Activated CD4-positive, alpha-beta memory T cell treated with anti-CD3 and anti-CD28 coated beads, Interleukin-2, amount 10 ng/mL, durations not matched to agents 7 days and 5 days (primary cell): ENCODE data around the gene PYGO1. TPM values are rescaled to one million over a fixed set of nuclear protein-coding genes. Genes with fewer than 3 reads are reported as not detected.
"Not testable (repeated sequence)": the region's sequence is repeated elsewhere in the genome, so short reads cannot be mapped to it uniquely, and the experiment has no call there.

Experiments used
- CTCF ChIA-PET: fragments of 350-600 bp; sonication (Branson Sonifier 250); formaldehyde crosslinking; loops from one replicate; lab custom pipeline; 2021; ENCODE audit warnings: antibody characterized with exemption, inconsistent platforms; lab: Charles Lee
- POLR2A ChIA-PET: fragments of 350-600 bp; sonication (Branson Sonifier 250); formaldehyde crosslinking; loops from one replicate; lab custom pipeline; 2021; ENCODE audit warnings: antibody characterized with exemption; lab: Charles Lee
- DNase-seq: peaks from one replicate; pipeline ENCODE4 v3.0.0-alpha.2; 2020
- H3K27ac Mint-ChIP-seq: one replicate; pipeline ENCODE4 v1.8.0; 2021; ENCODE audit warnings: mild to moderate bottlenecking, mixed read lengths
- H3K27me3 Mint-ChIP-seq: one replicate; pipeline ENCODE4 v1.8.0; 2021; ENCODE audit warnings: mixed read lengths
- H3K36me3 Mint-ChIP-seq: one replicate; pipeline ENCODE4 v1.8.0; 2021; ENCODE audit warnings: low read depth, mixed read lengths
- H3K4me1 Mint-ChIP-seq: one replicate; pipeline ENCODE4 v1.8.0; 2021; ENCODE audit warnings: mixed read lengths
- H3K4me3 Mint-ChIP-seq: one replicate; pipeline ENCODE4 v1.8.0; 2021; ENCODE audit warnings: mild to moderate bottlenecking, mixed read lengths
- H3K9me3 Mint-ChIP-seq: one replicate; pipeline ENCODE4 v1.8.0; 2021; ENCODE audit warnings: mixed read lengths
- total RNA-seq, 2 experiments: library from RNA; stranded (reverse); gene quantifications; one replicate each; pipeline ENCODE4 v1.2.3, GENCODE V29; 2021

PYGO1 gene
- total RNA-seq, 2 experiments from 2014 or later = not detected

- ChIA-PET CTCF (no interaction called here), POLR2A (no interaction called here)
- no peak overlapping the region for H3K4me3 Mint-ChIP-seq
- H3K27ac Mint-ChIP-seq = no peak overlapping the region
- peaks cover 12% of the 10 kb centered on the region for H3K27me3 Mint-ChIP-seq
- DNase-seq = no peak
- no peaks in the 10 kb centered on the region for H3K4me1 Mint-ChIP-seq
- no peaks in the 10 kb centered on the region for H3K9me3 Mint-ChIP-seq
- no peaks in the 10 kb centered on the region for H3K36me3 Mint-ChIP-seq
Observed at GRCh38 chr15:55599439-55599838, 11.3 kb upstream of the PYGO1 start.

DNA sequence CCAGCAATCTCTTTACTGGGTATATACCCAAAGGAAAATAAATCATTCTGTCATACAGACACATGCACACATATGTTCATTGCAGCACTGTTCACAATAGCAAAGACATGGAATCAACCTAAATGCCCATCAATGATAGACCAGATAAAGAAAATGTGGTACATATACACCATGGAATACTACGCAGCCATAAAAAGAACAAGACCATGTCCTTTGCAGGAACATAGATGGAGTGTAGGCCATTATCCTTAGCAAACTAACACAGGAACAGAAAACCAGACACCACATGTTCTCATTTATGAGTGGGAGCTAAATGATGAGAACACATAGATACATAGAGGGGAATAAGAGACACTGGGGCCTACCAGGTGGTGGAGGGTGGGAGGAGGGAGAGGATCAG is 4.9 kb upstream of the PYGO1 start:
- CTCF ChIA-PET, H3K4me3 Mint-ChIP-seq, H3K27ac Mint-ChIP-seq, DNase-seq, H3K9me3 Mint-ChIP-seq, H3K36me3 Mint-ChIP-seq, H3K4me1 Mint-ChIP-seq, POLR2A ChIA-PET: not testable (repeated sequence)
- peaks cover 39% of the 10 kb centered on the region for H3K27me3 Mint-ChIP-seq

- DNase-seq = no peak
- ChIA-PET POLR2A (no interaction called here), CTCF (no interaction called here)
- H3K36me3 Mint-ChIP-seq = peaks cover 3% of the 10 kb centered on the region
- no peak overlapping the region for H3K4me3 Mint-ChIP-seq
- peaks cover 2% of the 10 kb centered on the region for H3K4me1 Mint-ChIP-seq
- H3K9me3 Mint-ChIP-seq = peaks cover 2% of the 10 kb centered on the region
- H3K27me3 Mint-ChIP-seq = peaks cover 29% of the 10 kb centered on the region
- no peak overlapping the region for H3K27ac Mint-ChIP-seq
Observed at GRCh38 chr15:55590788-55591187, 2.6 kb upstream of the PYGO1 start.

- CTCF ChIA-PET = interaction anchor here (0.6 to 0.9 kb wide), 2 partner anchors 63 to 472 kb away, joined by 3 to 6 read pairs; no protein-coding TSS in a partner anchor
- DNase-seq = no peak
- H3K4me1 Mint-ChIP-seq = peaks cover 2% of the 10 kb centered on the region
- peaks cover 2% of the 10 kb centered on the region for H3K9me3 Mint-ChIP-seq
- H3K27me3 Mint-ChIP-seq = peaks cover 36% of the 10 kb centered on the region
- peaks cover 3% of the 10 kb centered on the region for H3K36me3 Mint-ChIP-seq
- H3K4me3 Mint-ChIP-seq = peak overlapping the region; percentile 16
- H3K27ac Mint-ChIP-seq = no peak overlapping the region
- POLR2A ChIA-PET = no interaction called here
Observed at GRCh38 chr15:55589287-55589686, 1.1 kb upstream of the PYGO1 start.

DNA sequence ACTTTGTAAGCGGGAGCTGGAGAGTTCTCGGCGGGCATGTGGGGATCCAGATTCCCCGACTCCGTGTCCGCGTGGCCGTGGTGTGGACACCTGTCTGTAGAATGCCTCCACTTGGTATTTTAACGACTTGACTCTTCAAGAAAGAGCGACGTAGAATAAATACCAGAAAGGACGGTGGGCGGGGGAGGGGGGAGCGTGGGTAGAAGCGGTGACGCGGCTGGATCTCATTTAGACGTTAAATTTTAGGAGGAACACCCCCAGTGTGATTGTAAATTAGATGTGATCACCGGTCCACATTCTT is 620 bp upstream of the PYGO1 start:
- Mint-ChIP-seq H3K27me3 (peaks cover 41% of the 10 kb centered on the region), H3K36me3 (peaks cover 3% of the 10 kb centered on the region), H3K27ac (no peak overlapping the region), H3K9me3 (peaks cover 2% of the 10 kb centered on the region), H3K4me3 (no peak overlapping the region), H3K4me1 (peaks cover 2% of the 10 kb centered on the region)
- ChIA-PET CTCF (interaction anchor here (0.6 to 0.9 kb wide), 3 partner anchors 62 to 473 kb away, joined by 3 to 6 read pairs (median 3); no protein-coding TSS in a partner anchor), POLR2A (no interaction called here)
- no peak for DNase-seq

GRCh38 chr15:55587321-55588069 is 650 bp downstream of the PYGO1 start:
- POLR2A ChIA-PET = no interaction called here
- Mint-ChIP-seq H3K27me3 (peaks cover 43% of the 10 kb centered on the region), H3K4me3 (peak overlapping the region; percentile 28), H3K27ac (no peak overlapping the region), H3K9me3 (peaks cover 2% of the 10 kb centered on the region), H3K4me1 (peaks cover 2% of the 10 kb centered on the region), H3K36me3 (peaks cover 3% of the 10 kb centered on the region)
- CTCF ChIA-PET = no interaction called here
- no peak for DNase-seq

DNA sequence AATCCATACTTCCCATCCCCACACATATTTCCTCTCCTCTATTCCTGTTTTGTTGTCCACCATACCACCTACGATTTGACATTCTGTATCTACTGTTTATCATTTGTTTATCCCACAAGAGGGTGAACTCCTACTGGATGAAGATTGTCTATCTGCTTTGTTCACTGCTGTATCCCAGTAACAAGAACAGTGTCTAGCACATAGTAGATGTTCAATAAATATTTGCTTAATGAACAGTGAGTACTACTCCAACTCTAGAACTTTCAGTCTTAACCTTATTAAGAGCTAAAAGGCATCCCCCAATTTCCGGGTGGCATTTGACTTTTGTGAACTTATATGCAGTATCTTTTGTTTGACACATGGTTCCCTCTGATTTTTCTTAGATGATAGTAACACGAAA is 1.3 kb downstream of the PYGO1 start:
- H3K4me1 Mint-ChIP-seq = peaks cover 2% of the 10 kb centered on the region
- CTCF ChIA-PET = no interaction called here
- H3K27me3 Mint-ChIP-seq = peaks cover 45% of the 10 kb centered on the region
- DNase-seq = no peak
- peaks cover 2% of the 10 kb centered on the region for H3K9me3 Mint-ChIP-seq
- POLR2A ChIA-PET = no interaction called here
- no peak overlapping the region for H3K4me3 Mint-ChIP-seq
- no peak overlapping the region for H3K27ac Mint-ChIP-seq
- H3K36me3 Mint-ChIP-seq = peaks cover 3% of the 10 kb centered on the region

DNA sequence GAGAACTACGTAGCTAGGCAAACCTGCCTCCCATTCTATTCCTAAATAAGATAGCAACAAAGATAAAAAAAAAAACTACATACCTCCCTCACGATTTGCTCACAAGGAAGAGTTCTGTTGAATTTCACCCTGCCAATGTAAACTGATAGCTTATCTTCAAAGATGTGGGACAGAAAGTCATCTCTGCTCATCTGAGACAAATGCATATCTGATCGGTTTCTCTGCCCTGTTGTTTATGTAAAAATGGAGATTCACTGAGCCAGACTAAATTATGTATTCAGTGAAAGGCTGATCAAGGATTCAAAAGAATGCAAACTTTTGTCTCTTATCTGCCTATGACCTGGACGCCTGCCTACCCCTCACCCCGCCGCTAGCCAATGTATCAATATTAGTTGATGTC is 11.2 kb downstream of the PYGO1 start:
- no peaks in the 10 kb centered on the region for H3K36me3 Mint-ChIP-seq
- H3K27me3 Mint-ChIP-seq = peaks cover 22% of the 10 kb centered on the region
- H3K4me1 Mint-ChIP-seq = no peaks in the 10 kb centered on the region
- ChIA-PET CTCF (interaction anchor here (0.6 kb wide), 1 partner anchor 307 kb away, joined by 3 read pairs; no protein-coding TSS in a partner anchor), POLR2A (no interaction called here)
- DNase-seq = no peak
- H3K9me3 Mint-ChIP-seq = no peaks in the 10 kb centered on the region
- H3K4me3 Mint-ChIP-seq = no peak overlapping the region
- H3K27ac Mint-ChIP-seq = no peak overlapping the region

DNA sequence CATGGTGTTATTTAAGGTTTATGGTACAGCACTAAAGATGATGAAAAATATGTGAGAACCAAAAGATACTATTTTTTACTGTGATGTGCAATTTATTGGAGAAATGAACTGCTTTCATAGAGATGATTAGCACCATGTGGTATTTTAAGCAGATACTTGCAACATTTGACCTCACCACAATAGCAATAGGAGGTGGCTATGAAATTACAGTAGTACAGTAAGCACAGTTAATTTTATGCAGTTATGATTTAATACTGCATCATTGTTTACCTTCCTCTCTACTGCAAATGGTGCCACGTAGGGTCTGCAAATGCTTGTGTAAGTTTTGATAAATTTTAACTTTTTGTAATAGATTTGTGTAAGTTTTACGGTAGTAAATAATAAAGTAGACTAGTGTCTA is 14.0 kb downstream of the PYGO1 start:
- Mint-ChIP-seq H3K4me3 (no peak overlapping the region), H3K27me3 (peaks cover 21% of the 10 kb centered on the region), H3K27ac (no peak overlapping the region), H3K36me3 (no peaks in the 10 kb centered on the region), H3K9me3 (peaks cover 2% of the 10 kb centered on the region), H3K4me1 (no peaks in the 10 kb centered on the region)
- POLR2A ChIA-PET = no interaction called here
- DNase-seq = no peak
- CTCF ChIA-PET = no interaction called here

- Mint-ChIP-seq H3K9me3 (peaks cover 2% of the 10 kb centered on the region), H3K27me3 (peaks cover 21% of the 10 kb centered on the region), H3K36me3 (no peaks in the 10 kb centered on the region), H3K4me1 (no peaks in the 10 kb centered on the region), H3K4me3 (no peak overlapping the region), H3K27ac (no peak overlapping the region)
- ChIA-PET POLR2A (no interaction called here), CTCF (no interaction called here)
- DNase-seq = no peak
Observed at GRCh38 chr15:55573224-55573623, 14.9 kb downstream of the PYGO1 start.

GRCh38 chr15:55564347-55565145 is 23.6 kb downstream of the PYGO1 start:
- Mint-ChIP-seq H3K4me1 (no peaks in the 10 kb centered on the region), H3K27ac (no peak overlapping the region), H3K4me3 (no peak overlapping the region), H3K36me3 (no peaks in the 10 kb centered on the region), H3K9me3 (no peaks in the 10 kb centered on the region), H3K27me3 (peaks cover 18% of the 10 kb centered on the region)
- ChIA-PET CTCF (no interaction called here), POLR2A (no interaction called here)
- no peak for DNase-seq

DNA sequence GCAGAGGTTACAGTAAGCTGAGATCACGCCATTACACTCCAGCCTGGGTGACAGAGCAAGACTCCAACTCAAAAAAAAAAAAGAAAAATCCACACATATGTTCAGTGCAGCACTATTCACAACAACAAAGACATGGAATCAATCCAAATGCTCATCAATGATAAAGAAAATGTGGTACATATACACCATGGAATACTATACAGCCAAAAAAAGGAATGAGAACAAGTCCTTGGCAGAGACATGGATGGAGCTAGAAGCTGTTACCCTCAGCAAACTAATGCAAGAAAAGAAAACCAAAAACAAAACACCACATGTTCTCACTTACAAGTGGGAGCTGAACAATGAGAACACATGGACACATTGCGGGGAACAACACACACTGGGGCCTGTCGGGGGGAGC is 25.5 kb downstream of the PYGO1 start:
- ChIA-PET CTCF (no interaction called here), POLR2A (no interaction called here)
- H3K27ac Mint-ChIP-seq = no peak overlapping the region

DNA sequence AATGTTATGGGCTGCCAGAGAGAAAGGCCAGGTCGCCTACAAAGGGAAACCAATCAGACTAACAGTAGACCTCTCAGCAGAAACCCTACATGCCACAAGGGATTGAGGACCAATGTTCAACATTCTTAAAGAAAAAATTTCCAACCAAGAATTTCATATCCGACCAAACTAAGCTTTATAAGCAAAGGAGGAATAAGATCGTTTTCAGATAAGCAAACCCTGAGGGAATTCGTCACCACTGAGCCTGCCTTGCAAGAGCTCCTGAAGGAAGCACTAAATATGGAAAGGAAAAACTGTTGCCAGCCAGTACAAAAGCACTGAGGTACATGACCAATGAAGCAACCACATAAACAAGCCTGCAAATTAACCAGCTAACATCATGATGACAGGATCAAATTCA is 33.1 kb downstream of the PYGO1 start:
- DNase-seq = no peak
- Mint-ChIP-seq H3K36me3 (no peaks in the 10 kb centered on the region), H3K9me3 (peaks cover 16% of the 10 kb centered on the region), H3K27me3 (peaks cover 6% of the 10 kb centered on the region), H3K4me1 (no peaks in the 10 kb centered on the region), H3K4me3 (no peak overlapping the region), H3K27ac (no peak overlapping the region)
- ChIA-PET CTCF (no interaction called here), POLR2A (no interaction called here)

More for the DNA sequence above, 25.5 kb downstream of the PYGO1 start:
- H3K9me3 Mint-ChIP-seq = no peaks in the 10 kb centered on the region
- H3K4me3 Mint-ChIP-seq = no peak overlapping the region
- no peak for DNase-seq
- H3K4me1 Mint-ChIP-seq = no peaks in the 10 kb centered on the region
- no peaks in the 10 kb centered on the region for H3K36me3 Mint-ChIP-seq
- peaks cover 9% of the 10 kb centered on the region for H3K27me3 Mint-ChIP-seq
